ENCODE results near the gene ZNF208.
A peak's percentile ranks its signal among the peaks of the same experiment; 100 is the strongest.
"Not testable (repeated sequence)": the region's sequence is repeated elsewhere in the genome, so short reads cannot be mapped to it uniquely, and the experiment has no call there.

Gene ZNF208

GRCh38 chr19:22010437-22011143 is at the start of gene ZNF208:
Gene ZNF208 (minus strand): TSS chr19:22010943. CDS start chr19:22010794, 149 bp downstream.
- DNase-seq (ENCODE audit: low read depth), result not testable (repeated sequence)

GRCh38 chr19:22052644-22053013 is 41.9 kb upstream of the ZNF208 start:
- DNase-seq (ENCODE audit: low read depth), result no peak

- DNase-seq (ENCODE audit: low read depth), result not testable (repeated sequence)
Observed at GRCh38 chr19:22041151-22041550, 30.4 kb upstream of the ZNF208 start.

GRCh38 chr19:22030680-22031079 is 19.9 kb upstream of the ZNF208 start:
- DNase-seq (ENCODE audit: low read depth), result no peak

- no peak for DNase-seq (ENCODE audit: low read depth)
Observed at GRCh38 chr19:22026687-22027086, 15.9 kb upstream of the ZNF208 start.

GRCh38 chr19:22025539-22025938 is 14.8 kb upstream of the ZNF208 start:
- DNase-seq (ENCODE audit: low read depth), result not testable (repeated sequence)

GRCh38 chr19:21970466-21970865 is 40.3 kb downstream of the ZNF208 start:
- DNase-seq (ENCODE audit: low read depth), result no peak

- peak; percentile 23 for DNase-seq (ENCODE audit: low read depth)
Observed at GRCh38 chr19:21947775-21948174, 63.0 kb downstream of the ZNF208 start.

- DNase-seq (ENCODE audit: low read depth), result no peak
Observed at GRCh38 chr19:21940684-21941083, 70.1 kb downstream of the ZNF208 start.

GRCh38 chr19:21934593-21934992 is 76.2 kb downstream of the ZNF208 start:
- no peak for DNase-seq (ENCODE audit: low read depth)

- no peak for DNase-seq (ENCODE audit: low read depth)
Observed at GRCh38 chr19:21934131-21934530, 76.6 kb downstream of the ZNF208 start.

- DNase-seq (ENCODE audit: low read depth), result no peak
Observed at GRCh38 chr19:21922276-21922675, 88.5 kb downstream of the ZNF208 start.

- DNase-seq (ENCODE audit: low read depth), result no peak
Observed at GRCh38 chr19:21921691-21922180, 89.0 kb downstream of the ZNF208 start.

- no peak for DNase-seq (ENCODE audit: low read depth)
Observed at GRCh38 chr19:21915411-21915810, 95.3 kb downstream of the ZNF208 start.

GRCh38 chr19:21912654-21913053 is 98.1 kb downstream of the ZNF208 start:
- no peak for DNase-seq (ENCODE audit: low read depth)

- DNase-seq (ENCODE audit: low read depth), result no peak
Observed at GRCh38 chr19:21910318-21910717, 100.4 kb downstream of the ZNF208 start.

GRCh38 chr19:21908066-21908465 is 102.7 kb downstream of the ZNF208 start:
- DNase-seq (ENCODE audit: low read depth), result no peak

- no peak for DNase-seq (ENCODE audit: low read depth)
Observed at GRCh38 chr19:21907516-21907915, 103.2 kb downstream of the ZNF208 start.

GRCh38 chr19:21902571-21902970 is 108.2 kb downstream of the ZNF208 start:
- DNase-seq (ENCODE audit: low read depth), result no peak

- DNase-seq (ENCODE audit: low read depth), result no peak
Observed at GRCh38 chr19:21901861-21902260, 108.9 kb downstream of the ZNF208 start.

GRCh38 chr19:21900401-21900800 is 110.3 kb downstream of the ZNF208 start:
- no peak for DNase-seq (ENCODE audit: low read depth)

GRCh38 chr19:21891086-21891485 is 119.7 kb downstream of the ZNF208 start:
- DNase-seq (ENCODE audit: low read depth), result no peak

- not testable (repeated sequence) for DNase-seq (ENCODE audit: low read depth)
Observed at GRCh38 chr19:21890017-21890416, 120.7 kb downstream of the ZNF208 start.

GRCh38 chr19:21885516-21885915 is 125.2 kb downstream of the ZNF208 start:
- not testable (repeated sequence) for DNase-seq (ENCODE audit: low read depth)
